ENCODE results near the gene ZXDC. TPM values are rescaled to one million over a fixed set of nuclear protein-coding genes. Genes with fewer than 3 reads are reported as not detected.
A peak's percentile ranks its signal among the peaks of the same experiment; 100 is the strongest.

The ZXDC gene
- total and polyA plus RNA-seq, 9 of the 15 experiments (the other 6 are each of a cell fraction or from before 2014, with no cell fraction given) = 0.59 to 13.4 (median 7.3) TPM

- CTCF ChIA-PET (ENCODE audit: low intra/inter-chr PET ratio) = no interaction called here
- no peak for TF ChIP-seq TSC22D4 (tag; IDR thresholded peaks at IDR 0.05)
- TF ChIP-seq SUPT5H (IDR thresholded peaks at IDR 0.05) = no peak
- no peak for TF ChIP-seq TOE1 (IDR thresholded peaks at IDR 0.05; ENCODE audit: borderline replicate concordance)
- TF ChIP-seq TOE1 (CRISPR knock-in tag; IDR thresholded peaks at IDR 0.05; ENCODE audit: borderline replicate concordance, low read depth) = no peak
- no peak for TF ChIP-seq ZNF77 (CRISPR knock-in tag; IDR thresholded peaks at IDR 0.05)
- no peak for TF ChIP-seq RREB1 (CRISPR knock-in tag; IDR thresholded peaks at IDR 0.05)
Measured at GRCh38 chr3:126510308-126510910, 34.7 kb upstream of the ZXDC start.

More at GRCh38 chr3:126510308-126510910, 34.7 kb upstream of the ZXDC start:
- H3K27me3 ChIP-seq (ENCODE audit: control insufficient read depth in 2 of 2, insufficient read depth in 2 of 2, low read length in 2 of 2) = peaks cover 5 to 45% of the 10 kb centered on the region in 2 experiments; a peak in 4 of 5 replicates
- POLR2A ChIA-PET = no interaction called here
- intact Hi-C loops (cut with micrococcal nuclease) = no loop called here
- H3K36me3 ChIP-seq (ENCODE audit: control insufficient read depth, insufficient read depth, low read length) = no peaks in the 10 kb centered on the region
- H3K9ac ChIP-seq (ENCODE audit: insufficient read depth in 1 of 2, low read depth in 2 of 2, low read length in 2 of 2) = peak overlapping the region in 1 of 2 experiments; percentile 5; a peak in 1 of 4 replicates
- no peaks in the 10 kb centered on the region for H3K9me3 ChIP-seq (replicated peaks; ENCODE audit: control insufficient read depth, insufficient read depth, low read depth, low read length)
- H3K9me1 ChIP-seq (ENCODE audit: control insufficient read depth, insufficient read depth, low read length) = no peaks in the 10 kb centered on the region
- no peak overlapping the region for H3K27ac ChIP-seq (ENCODE audit: extremely low read depth, low read depth, low read length)
- no peaks in the 10 kb centered on the region for H3K79me2 ChIP-seq (ENCODE audit: control insufficient read depth, insufficient read depth, low read length)
- H4K20me1 ChIP-seq (replicated peaks; ENCODE audit: control insufficient read depth, insufficient read depth, low read length) = no peaks in the 10 kb centered on the region; the same call in 1 of the 2 replicates
- WGBS (ENCODE audit: insufficient coverage, low coverage, missing lambda C conversion rate) = 9% methylated on average over 15 of the region's 22 CpGs
- in situ Hi-C loops (cut with MboI) = no loop called here
- FAIRE-seq (no peak), ATAC-seq (no peak), DNase-seq (ENCODE audit: extremely low read depth in 1 of 4, low spot score in 3 of 4) (no peak)
- no peak overlapping the region for H3K4me3 ChIP-seq
- BruUV-seq (replicated peaks) = no TSS peak
- H3K4me2 ChIP-seq (ENCODE audit: insufficient read depth, low read length) = no peak overlapping the region
- H2AFZ ChIP-seq (ENCODE audit: low read depth, low read length) = no peak overlapping the region
- H3K4me1 ChIP-seq (replicated peaks in 1 of 2; ENCODE audit: control insufficient read depth in 2 of 2, insufficient read depth in 2 of 2, low read length in 2 of 2) = peaks cover 0 to 11% of the 10 kb centered on the region in 2 experiments; a peak in 2 of 5 replicates
